Lower leg skin (tissue), 3 donors: Measurements from ENCODE around the gene PTK7.

Experiments used
- POLR2A ChIP-seq, 2 donors: fragments of 450-650 bp; IDR thresholded peaks; one replicate each; pipeline ENCODE4 v1.6.1; 2016 to 2017; ENCODE audit warnings: antibody characterized with exemption in 2 of 2, mild to moderate bottlenecking in 1 of 2, moderate library complexity in 1 of 2
- TF ChIP-seq, protein P1 (sequence below), 3 donors: fragments of 450-650 bp; IDR thresholded peaks; one replicate each; pipeline ENCODE4 v1.5.1; 2016; ENCODE audit warnings: antibody characterized with exemption in 3 of 3, mild to moderate bottlenecking in 3 of 3, moderate library complexity in 2 of 3

DNA sequence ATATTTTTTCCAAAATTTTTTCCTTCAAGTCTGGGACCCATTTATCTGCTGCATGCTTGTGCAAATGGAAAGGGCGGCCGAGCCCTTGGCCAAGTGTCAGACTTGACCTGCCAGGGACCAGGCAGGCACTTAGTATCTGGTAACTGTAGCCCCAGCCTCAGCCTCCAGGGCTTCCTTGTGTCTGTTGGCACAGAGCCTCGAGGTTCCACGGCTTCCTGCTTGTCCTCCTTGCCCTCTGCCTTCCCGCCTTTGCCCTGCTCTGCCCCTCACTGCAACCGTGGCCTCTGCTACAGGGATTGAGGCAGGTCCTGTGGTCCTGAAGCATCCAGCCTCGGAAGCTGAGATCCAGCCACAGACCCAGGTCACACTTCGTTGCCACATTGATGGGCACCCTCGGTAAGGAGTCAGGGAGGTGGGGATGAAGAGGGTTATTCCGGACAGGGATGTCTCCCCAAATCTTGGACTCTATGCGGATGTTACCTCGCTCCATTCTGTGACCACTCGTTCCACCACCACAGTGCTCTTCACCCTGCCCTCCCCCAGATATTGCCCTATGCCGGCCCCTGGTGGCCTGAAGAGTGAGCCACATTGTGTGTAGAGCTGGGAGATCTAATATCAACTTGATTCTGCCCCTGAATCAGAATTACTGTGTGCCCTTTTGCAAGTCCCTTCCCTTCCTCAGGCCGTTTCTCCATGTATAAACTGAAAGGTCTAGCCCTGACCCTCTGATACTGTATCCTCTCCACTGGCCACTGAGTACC lies 53.5 kb downstream of the PTK7 start:
- TF ChIP-seq, protein P1, sequence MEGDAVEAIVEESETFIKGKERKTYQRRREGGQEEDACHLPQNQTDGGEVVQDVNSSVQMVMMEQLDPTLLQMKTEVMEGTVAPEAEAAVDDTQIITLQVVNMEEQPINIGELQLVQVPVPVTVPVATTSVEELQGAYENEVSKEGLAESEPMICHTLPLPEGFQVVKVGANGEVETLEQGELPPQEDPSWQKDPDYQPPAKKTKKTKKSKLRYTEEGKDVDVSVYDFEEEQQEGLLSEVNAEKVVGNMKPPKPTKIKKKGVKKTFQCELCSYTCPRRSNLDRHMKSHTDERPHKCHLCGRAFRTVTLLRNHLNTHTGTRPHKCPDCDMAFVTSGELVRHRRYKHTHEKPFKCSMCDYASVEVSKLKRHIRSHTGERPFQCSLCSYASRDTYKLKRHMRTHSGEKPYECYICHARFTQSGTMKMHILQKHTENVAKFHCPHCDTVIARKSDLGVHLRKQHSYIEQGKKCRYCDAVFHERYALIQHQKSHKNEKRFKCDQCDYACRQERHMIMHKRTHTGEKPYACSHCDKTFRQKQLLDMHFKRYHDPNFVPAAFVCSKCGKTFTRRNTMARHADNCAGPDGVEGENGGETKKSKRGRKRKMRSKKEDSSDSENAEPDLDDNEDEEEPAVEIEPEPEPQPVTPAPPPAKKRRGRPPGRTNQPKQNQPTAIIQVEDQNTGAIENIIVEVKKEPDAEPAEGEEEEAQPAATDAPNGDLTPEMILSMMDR (IDR thresholded peaks at IDR 0.05): peak in 1 of 3 donors; percentile 10
- no peak for TF ChIP-seq POLR2A (IDR thresholded peaks at IDR 0.05)
